ENCODE measurements around the gene BRINP2. TPM values are rescaled to one million over a fixed set of nuclear protein-coding genes. Genes with fewer than 3 reads are reported as not detected.
A peak's percentile ranks its signal among the peaks of the same experiment; 100 is the strongest.

Gene BRINP2
- total and polyA plus RNA-seq, 2 of the 8 experiments (the other 6 are each of a cell fraction or from before 2014, with no cell fraction given): 0.39 to 0.42 TPM

- Histone ChIP-seq H3K4me3 (ENCODE audit: extremely low read depth in 1 of 4, insufficient read depth in 2 of 4, low read depth in 3 of 4, low read length in 4 of 4) (no peak overlapping the region), H3K9ac (replicated peaks in 1 of 4; ENCODE audit: extremely low read depth in 1 of 4, low read depth in 3 of 4, low read length in 3 of 4) (no peak overlapping the region), H3K4me1 (replicated peaks in 1 of 4; ENCODE audit: control insufficient read depth in 3 of 4, insufficient read depth in 4 of 4, low read length in 3 of 4) (peaks cover 0 to 6% (median 2%) of the 10 kb centered on the region in 4 experiments; a peak in 3 of 7 replicates), H3K23ac (ENCODE audit: insufficient read length) (no peak overlapping the region), H3K4ac (replicated peaks; ENCODE audit: insufficient read length, low read depth, low read length) (no peak overlapping the region), H4K20me1 (replicated peaks in 1 of 2; ENCODE audit: control insufficient read depth in 1 of 2, insufficient read depth in 2 of 2, low read length in 2 of 2) (no peaks in the 10 kb centered on the region), H3K27ac (ENCODE audit: low read depth, low read length) (no peak overlapping the region), H3K79me2 (ENCODE audit: control insufficient read depth in 1 of 2, insufficient read depth in 2 of 2, low read length in 2 of 2) (no peaks in the 10 kb centered on the region), H3K18ac (ENCODE audit: extremely low read depth, low read length) (no peak overlapping the region), H2BK5ac (ENCODE audit: low read depth, low read length) (no peak overlapping the region), H2BK20ac (ENCODE audit: low read length) (no peak overlapping the region), H2BK15ac (ENCODE audit: low read length) (no peak overlapping the region), H4K8ac (ENCODE audit: extremely low read depth, insufficient read depth, low read length) (peak overlapping the region; percentile 69; the same call in 1 of the 2 replicates), H2AK5ac (ENCODE audit: low read depth, low read length) (no peak overlapping the region), H2BK12ac (ENCODE audit: low read depth, low read length) (no peak overlapping the region), H2AFZ (ENCODE audit: low read length) (peak overlapping the region; percentile 23; the same call in 1 of the 2 replicates), H3K4me2 (ENCODE audit: insufficient read depth in 1 of 2, low read depth in 2 of 2, low read length in 2 of 2) (0 out of 4 replicates have a peak overlapping the region, but pooled peaks of 1 of the 2 experiments have one; percentile 13), H3K27me3 (replicated peaks in 1 of 4; ENCODE audit: control insufficient read depth in 3 of 4, extremely low read depth in 1 of 4, insufficient read depth in 3 of 4, low read length in 3 of 4) (no peaks in the 10 kb centered on the region), H3K9me3 (ENCODE audit: insufficient read depth in 2 of 2, low read depth in 1 of 2, low read length in 1 of 2) (no peaks in the 10 kb centered on the region), H4K91ac (replicated peaks; ENCODE audit: insufficient read length, low read length) (no peak overlapping the region), H3K79me1 (ENCODE audit: low read depth, low read length) (no peaks in the 10 kb centered on the region; the same call in 1 of the 2 replicates), H3K23me2 (ENCODE audit: low read depth, low read length) (no peaks in the 10 kb centered on the region), H4K5ac (ENCODE audit: insufficient read length, low read depth, low read length) (no peak overlapping the region), H3K14ac (ENCODE audit: insufficient read length) (no peak overlapping the region), H3K36me3 (ENCODE audit: control insufficient read depth in 2 of 4, insufficient read depth in 4 of 4, low read length in 3 of 4) (no peaks in the 10 kb centered on the region), H2BK120ac (replicated peaks; ENCODE audit: low read depth, low read length) (no peak overlapping the region), H3K56ac (replicated peaks; ENCODE audit: insufficient read length, low read depth, low read length) (no peak overlapping the region)
- ChIA-PET POLR2A (ENCODE audit: partially characterized antibody) (no interaction called here), CTCF (ENCODE audit: partially characterized antibody) (interaction anchor here (0.9 to 1.6 kb wide), 5 partner anchors 8 to 49 kb away, joined by 3 to 9 read pairs (median 6); no protein-coding TSS in a partner anchor)
- WGBS, 2 experiments (ENCODE audit: extremely low coverage in 1 of 2, insufficient coverage in 1 of 2, insufficient read length in 1 of 2, insufficient replicate concordance in 2 of 2, low coverage in 1 of 2, low lambda C conversion rate in 2 of 2, missing lambda C conversion rate in 1 of 2): 83% methylated on average over 4 of the region's 4 CpGs; no CpG with 5 or more reads in 1 of the 2 experiments
- no peak for FAIRE-seq
- no peak for DNase-seq (ENCODE audit: low read depth in 1 of 2, low spot score in 2 of 2)
- TF ChIP-seq CBX5 (IDR thresholded peaks at IDR 0.05; ENCODE audit: low read depth, low read length) (no peak), PHF8 (conservative IDR thresholded peaks at IDR 0.05; ENCODE audit: low read depth, low read length) (no peak), CTBP2 (IDR thresholded peaks at IDR 0.05; ENCODE audit: borderline replicate concordance, insufficient read depth, insufficient read length, low read length) (no peak), POLR2A (IDR thresholded peaks at IDR 0.05; ENCODE audit: control extremely low read depth in 1 of 2, low read depth in 2 of 2, low read length in 2 of 2) (no peak), SRF (IDR thresholded peaks at IDR 0.05; ENCODE audit: low read depth, low read length) (no peak)
Measured at GRCh38 chr1:177230228-177231016, 59.7 kb downstream of the BRINP2 start.

Data from H1 (cell line).